GM20000 (cell line): ENCODE measurements around the gene IRF8.

Experiments
- DNase-seq: peaks from one replicate; pipeline ENCODE4 v3.0.0; 2012; ENCODE audit warnings: low spot score
- TF ChIP-seq, protein P1 (sequence below): IDR thresholded peaks from 2 replicates; pipeline ENCODE4 v1.5.1; 2012; ENCODE audit warnings: mild to moderate bottlenecking, control low read depth; ENCODE audit errors: extremely low read depth, missing control alignments

Gene IRF8

DNA sequence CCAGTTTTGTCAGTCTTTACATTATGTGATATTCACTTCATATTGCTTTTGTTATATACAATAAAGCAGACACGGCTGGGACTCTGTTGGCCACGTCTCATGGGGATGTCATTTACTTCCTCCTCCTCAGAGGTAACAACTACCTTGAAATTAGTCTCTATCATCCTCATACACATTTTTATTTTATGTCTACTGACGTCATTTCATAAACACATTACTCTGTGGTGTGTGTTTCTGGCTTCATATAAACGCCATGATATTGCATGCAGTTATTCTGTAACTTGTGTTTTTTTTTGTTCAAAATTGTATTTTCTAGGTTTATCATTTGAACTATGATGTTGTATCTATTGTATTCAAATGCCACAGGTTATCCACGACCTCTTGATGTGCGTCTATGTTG lies 13.4 kb upstream of the IRF8 start:
- TF ChIP-seq, protein P1, sequence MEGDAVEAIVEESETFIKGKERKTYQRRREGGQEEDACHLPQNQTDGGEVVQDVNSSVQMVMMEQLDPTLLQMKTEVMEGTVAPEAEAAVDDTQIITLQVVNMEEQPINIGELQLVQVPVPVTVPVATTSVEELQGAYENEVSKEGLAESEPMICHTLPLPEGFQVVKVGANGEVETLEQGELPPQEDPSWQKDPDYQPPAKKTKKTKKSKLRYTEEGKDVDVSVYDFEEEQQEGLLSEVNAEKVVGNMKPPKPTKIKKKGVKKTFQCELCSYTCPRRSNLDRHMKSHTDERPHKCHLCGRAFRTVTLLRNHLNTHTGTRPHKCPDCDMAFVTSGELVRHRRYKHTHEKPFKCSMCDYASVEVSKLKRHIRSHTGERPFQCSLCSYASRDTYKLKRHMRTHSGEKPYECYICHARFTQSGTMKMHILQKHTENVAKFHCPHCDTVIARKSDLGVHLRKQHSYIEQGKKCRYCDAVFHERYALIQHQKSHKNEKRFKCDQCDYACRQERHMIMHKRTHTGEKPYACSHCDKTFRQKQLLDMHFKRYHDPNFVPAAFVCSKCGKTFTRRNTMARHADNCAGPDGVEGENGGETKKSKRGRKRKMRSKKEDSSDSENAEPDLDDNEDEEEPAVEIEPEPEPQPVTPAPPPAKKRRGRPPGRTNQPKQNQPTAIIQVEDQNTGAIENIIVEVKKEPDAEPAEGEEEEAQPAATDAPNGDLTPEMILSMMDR, result no peak
- DNase-seq, result no peak

- TF ChIP-seq, protein P1, result no peak
- DNase-seq, result peak; percentile 78
Observed at GRCh38 chr16:85888405-85889331, 10.3 kb upstream of the IRF8 start.

- TF ChIP-seq, protein P1, result no peak
- no peak for DNase-seq
Observed at GRCh38 chr16:85891033-85891775, 7.8 kb upstream of the IRF8 start.

GRCh38 chr16:85891776-85892166 lies 7.2 kb upstream of the IRF8 start:
- DNase-seq, result no peak
- TF ChIP-seq, protein P1, result no peak

GRCh38 chr16:85892760-85893159 lies 6.2 kb upstream of the IRF8 start:
- DNase-seq, result no peak
- TF ChIP-seq, protein P1, result no peak

- no peak for DNase-seq
- TF ChIP-seq, protein P1, result peak; percentile 21
Observed at GRCh38 chr16:85894266-85894665, 4.7 kb upstream of the IRF8 start.

- DNase-seq, result no peak
- TF ChIP-seq, protein P1, result peak; percentile 33
Observed at GRCh38 chr16:85897382-85897781, 1.6 kb upstream of the IRF8 start.
